Astrocyte (in vitro differentiated cells and primary cell): ENCODE measurements around the gene SNRNP70.

ENCODE experiments used
- EZH2 ChIP-seq: IDR thresholded peaks from 2 replicates; pipeline ENCODE4 v1.6.1; 2012; ENCODE audit warnings: mild to moderate bottlenecking, low read length, inconsistent platforms; ENCODE audit not compliant: insufficient read depth
- TF ChIP-seq, protein P1 (sequence below): IDR thresholded peaks from 2 replicates; pipeline ENCODE4 v1.5.1; 2011; ENCODE audit warnings: low read depth, mild to moderate bottlenecking, inconsistent platforms, low read length, moderate library complexity; ENCODE audit not compliant: insufficient read depth

GRCh38 chr19:49081273-49081672 is 4.0 kb upstream of the SNRNP70 start:
- TF ChIP-seq, protein P1, sequence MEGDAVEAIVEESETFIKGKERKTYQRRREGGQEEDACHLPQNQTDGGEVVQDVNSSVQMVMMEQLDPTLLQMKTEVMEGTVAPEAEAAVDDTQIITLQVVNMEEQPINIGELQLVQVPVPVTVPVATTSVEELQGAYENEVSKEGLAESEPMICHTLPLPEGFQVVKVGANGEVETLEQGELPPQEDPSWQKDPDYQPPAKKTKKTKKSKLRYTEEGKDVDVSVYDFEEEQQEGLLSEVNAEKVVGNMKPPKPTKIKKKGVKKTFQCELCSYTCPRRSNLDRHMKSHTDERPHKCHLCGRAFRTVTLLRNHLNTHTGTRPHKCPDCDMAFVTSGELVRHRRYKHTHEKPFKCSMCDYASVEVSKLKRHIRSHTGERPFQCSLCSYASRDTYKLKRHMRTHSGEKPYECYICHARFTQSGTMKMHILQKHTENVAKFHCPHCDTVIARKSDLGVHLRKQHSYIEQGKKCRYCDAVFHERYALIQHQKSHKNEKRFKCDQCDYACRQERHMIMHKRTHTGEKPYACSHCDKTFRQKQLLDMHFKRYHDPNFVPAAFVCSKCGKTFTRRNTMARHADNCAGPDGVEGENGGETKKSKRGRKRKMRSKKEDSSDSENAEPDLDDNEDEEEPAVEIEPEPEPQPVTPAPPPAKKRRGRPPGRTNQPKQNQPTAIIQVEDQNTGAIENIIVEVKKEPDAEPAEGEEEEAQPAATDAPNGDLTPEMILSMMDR, result no peak
- no peak for TF ChIP-seq EZH2
